HepG2 (cell line): ENCODE results near the gene SQSTM1. TPM values are rescaled to one million over a fixed set of nuclear protein-coding genes. Genes with fewer than 3 reads are reported as not detected.

Source experiments
- ARNT2 ChIP-seq: sonication (generic); formaldehyde crosslinking; IDR thresholded peaks from 2 replicates; pipeline ENCODE4 v1.8.0; 2022; ENCODE audit warnings: mild to moderate bottlenecking, low read depth, missing genetic modification reagents, moderate library complexity
- ATF4 ChIP-seq, 2 experiments: fragments of 450-650 bp in 1 of 2; sonication (generic) in 1 of 2; formaldehyde crosslinking; IDR thresholded peaks; 2 replicates each; pipeline versions ENCODE4 v1.5.0 to v1.8.0; 2020 to 2022; ENCODE audit warnings: mild to moderate bottlenecking in 1 of 2, missing genetic modification reagents in 1 of 2
- ATF7 ChIP-seq, 2 experiments: fragments of 450-650 bp in 1 of 2; sonication (generic) in 1 of 2; formaldehyde crosslinking in 1 of 2; IDR thresholded peaks; 2 replicates each; pipeline versions ENCODE4 v1.4.0 to v1.6.1; 2016 to 2020; ENCODE audit warnings: antibody characterized with exemption in 1 of 2, mild to moderate bottlenecking in 1 of 2, missing genetic modification reagents in 1 of 2
- CREM ChIP-seq, 2 experiments: sonication (generic) in 1 of 2; formaldehyde crosslinking in 1 of 2; IDR thresholded peaks; 2 replicates each; pipeline versions ENCODE4 v1.4.0 to v1.6.1; 2016 to 2020; ENCODE audit warnings: antibody characterized with exemption in 1 of 2, mild to moderate bottlenecking in 1 of 2, missing genetic modification reagents in 1 of 2
- GATAD1 ChIP-seq: IDR thresholded peaks from 2 replicates; pipeline ENCODE4 v1.6.1; 2016; ENCODE audit warnings: missing genetic modification reagents, missing compliant biosample characterization
- GZF1 ChIP-seq: sonication (generic); formaldehyde crosslinking; IDR thresholded peaks from 2 replicates; pipeline ENCODE4 v1.5.1; 2020; ENCODE audit warnings: mild to moderate bottlenecking, missing genetic modification reagents
- JARID2 ChIP-seq: sonication (generic); formaldehyde crosslinking; IDR thresholded peaks from 2 replicates; pipeline ENCODE4 v1.8.1; 2023; ENCODE audit warnings: missing genetic modification reagents, inconsistent platforms; ENCODE audit not compliant: insufficient replicate concordance
- SATB2 ChIP-seq: sonication (generic); formaldehyde crosslinking; IDR thresholded peaks from 2 replicates; pipeline ENCODE4 v1.5.0; 2020; ENCODE audit warnings: missing genetic modification reagents
- ZMYM3 ChIP-seq: sonication (generic); formaldehyde crosslinking; IDR thresholded peaks from 2 replicates; pipeline ENCODE4 v1.5.1; 2020; ENCODE audit warnings: mild to moderate bottlenecking, missing genetic modification reagents
- ZNF10 ChIP-seq: sonication (generic); formaldehyde crosslinking; IDR thresholded peaks from 2 replicates; pipeline ENCODE4 v1.4.0; 2020; ENCODE audit warnings: mild to moderate bottlenecking, low read depth, missing genetic modification reagents, borderline replicate concordance
- ZNF121 ChIP-seq: sonication (generic); formaldehyde crosslinking; IDR thresholded peaks from 2 replicates; pipeline ENCODE4 v1.5.0; 2020; ENCODE audit warnings: mild to moderate bottlenecking, missing genetic modification reagents
- ZNF24 ChIP-seq: fragments of 450-650 bp; IDR thresholded peaks from 2 replicates; pipeline ENCODE4 v1.6.1; 2017; ENCODE audit warnings: antibody characterized with exemption, mild to moderate bottlenecking
- ZNF382 ChIP-seq: sonication (generic); formaldehyde crosslinking; IDR thresholded peaks from 2 replicates; pipeline ENCODE4 v1.5.0; 2020; ENCODE audit warnings: missing genetic modification reagents, mild to moderate bottlenecking, borderline replicate concordance
- ZNF510 ChIP-seq: sonication (generic); formaldehyde crosslinking; IDR thresholded peaks from 2 replicates; pipeline ENCODE4 v1.4.0; 2020; ENCODE audit warnings: low read depth, mild to moderate bottlenecking, missing genetic modification reagents
- ZNF549 ChIP-seq: sonication (generic); formaldehyde crosslinking; IDR thresholded peaks from 2 replicates; pipeline ENCODE4 v1.5.0; 2020; ENCODE audit warnings: missing genetic modification reagents
- ZNF589 ChIP-seq: sonication (generic); formaldehyde crosslinking; conservative IDR thresholded peaks from 2 replicates; pipeline ENCODE4 v1.8.0; 2022; ENCODE audit warnings: mild to moderate bottlenecking, moderate library complexity, missing genetic modification reagents
- polyA plus RNA-seq, 8 experiments: library from polyadenylated mRNA; depleted of rRNA in 3 of 8; stranded (reverse) in 7 of 8; unstranded in 1 of 8; fragments of >200 nt; fragmentation: Illumina TruSeq in 4 of 8; extraction: Trizol in 4 of 8; gene quantifications; 2 replicates each; pipeline versions ENCODE4 v1.2.1 to v1.2.3, GENCODE V29; 2011 to 2016; ENCODE audit warnings: low read depth in 4 of 8, missing spikeins in 1 of 8, mixed read lengths in 1 of 8; ENCODE audit not compliant: insufficient read depth in 1 of 8
- total RNA-seq, 5 experiments: library from RNA; depleted of rRNA; stranded (reverse); fragments of >200 nt; fragmentation: Illumina TruSeq; extraction: Trizol; gene quantifications; 2 replicates each; pipeline ENCODE4 v1.2.3, GENCODE V29; 2016; ENCODE audit warnings: low read depth in 1 of 5
- TF ChIP-seq, protein P1 (sequence below): sonication (generic); formaldehyde crosslinking; IDR thresholded peaks from 2 replicates; pipeline ENCODE4 v1.8.0; 2022; ENCODE audit warnings: missing genetic modification reagents, low read depth, mild to moderate bottlenecking, borderline replicate concordance
- TF ChIP-seq, protein P2 (sequence below): sonication (generic); formaldehyde crosslinking; IDR thresholded peaks from 2 replicates; pipeline ENCODE4 v1.4.0; 2020; ENCODE audit warnings: missing genetic modification reagents
- TF ChIP-seq, protein P3 (sequence below): sonication (generic); formaldehyde crosslinking; IDR thresholded peaks from 2 replicates; pipeline ENCODE4 v1.4.0; 2020; ENCODE audit warnings: mild to moderate bottlenecking, missing genetic modification reagents, borderline replicate concordance

Gene SQSTM1
- total and polyA plus RNA-seq, 2 of the 13 experiments (the other 11 are each of a cell fraction or from before 2014, with no cell fraction given): 90.9 to 160 TPM

DNA sequence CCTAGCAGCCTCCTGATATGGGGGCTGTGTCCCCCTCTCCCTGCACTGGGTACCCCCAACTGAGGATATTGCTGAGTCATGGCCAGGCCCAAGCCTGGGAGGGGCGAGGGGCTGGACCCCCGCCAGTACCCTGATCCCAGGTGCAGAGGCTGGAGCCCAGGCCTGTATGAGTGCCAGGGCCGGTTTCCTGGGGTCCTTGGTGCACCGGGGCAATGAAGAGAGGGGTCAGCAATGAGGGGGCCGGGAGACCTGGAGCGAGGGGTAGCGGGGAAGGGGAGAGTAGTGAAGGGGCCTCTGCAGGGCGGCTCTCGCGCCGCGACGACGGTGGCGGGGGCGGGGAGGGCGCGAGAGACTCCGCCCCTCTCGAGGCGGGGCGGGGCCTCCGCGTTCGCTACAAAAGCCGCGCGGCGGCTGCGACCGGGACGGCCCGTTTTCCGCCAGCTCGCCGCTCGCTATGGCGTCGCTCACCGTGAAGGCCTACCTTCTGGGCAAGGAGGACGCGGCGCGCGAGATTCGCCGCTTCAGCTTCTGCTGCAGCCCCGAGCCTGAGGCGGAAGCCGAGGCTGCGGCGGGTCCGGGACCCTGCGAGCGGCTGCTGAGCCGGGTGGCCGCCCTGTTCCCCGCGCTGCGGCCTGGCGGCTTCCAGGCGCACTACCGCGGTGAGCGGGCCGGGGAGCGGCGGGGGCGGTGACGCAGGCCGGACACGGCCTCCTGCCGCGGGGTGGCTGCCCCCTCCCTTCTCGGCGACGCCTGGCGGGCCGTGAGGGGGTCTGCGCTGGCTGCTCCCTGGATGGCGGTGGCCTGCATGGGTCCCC, at the start of gene SQSTM1 (continued):
- TF ChIP-seq ZNF121 (0 out of 2 replicates have a peak, but pooled peaks have one; percentile 38), GZF1 (CRISPR knock-in tag) (no peak; the same call in 1 of the 2 replicates), ZNF549 (CRISPR knock-in tag) (no peak), GATAD1 (CRISPR knock-in tag) (0 out of 2 replicates have a peak, but pooled peaks have one; percentile 43), ATF7 (IDR thresholded peaks at IDR 0.05) (no peak), ATF7 (CRISPR knock-in tag; IDR thresholded peaks at IDR 0.05) (no peak), SATB2 (CRISPR knock-in tag) (no peak), JARID2 (no peak), ARNT2 (CRISPR knock-in tag) (peak; percentile 66; the same call in 1 of the 2 replicates), ZMYM3 (CRISPR knock-in tag) (no peak), ZNF510 (CRISPR knock-in tag) (no peak), ZNF589 (CRISPR knock-in tag) (no peak), ATF4 (CRISPR knock-in tag; IDR thresholded peaks at IDR 0.05) (0 out of 4 replicates have a peak, but pooled peaks of 1 of the 2 experiments have one; percentile 62), ZNF24 (no peak), ZNF382 (no peak), CREM (IDR thresholded peaks at IDR 0.05) (no peak), CREM (CRISPR knock-in tag; IDR thresholded peaks at IDR 0.05) (no peak), ZNF10 (CRISPR knock-in tag) (no peak)
- TF ChIP-seq, protein P1, sequence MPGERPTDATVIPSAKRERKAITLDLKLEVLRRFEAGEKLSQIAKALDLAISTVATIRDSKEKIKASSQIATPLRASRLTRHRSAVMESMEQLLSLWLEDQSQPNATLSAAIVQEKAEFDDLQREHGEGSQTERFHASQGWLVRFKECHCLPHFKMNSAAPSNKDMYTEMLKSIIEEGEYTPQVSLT (CRISPR knock-in tag): no peak
- TF ChIP-seq, protein P2, sequence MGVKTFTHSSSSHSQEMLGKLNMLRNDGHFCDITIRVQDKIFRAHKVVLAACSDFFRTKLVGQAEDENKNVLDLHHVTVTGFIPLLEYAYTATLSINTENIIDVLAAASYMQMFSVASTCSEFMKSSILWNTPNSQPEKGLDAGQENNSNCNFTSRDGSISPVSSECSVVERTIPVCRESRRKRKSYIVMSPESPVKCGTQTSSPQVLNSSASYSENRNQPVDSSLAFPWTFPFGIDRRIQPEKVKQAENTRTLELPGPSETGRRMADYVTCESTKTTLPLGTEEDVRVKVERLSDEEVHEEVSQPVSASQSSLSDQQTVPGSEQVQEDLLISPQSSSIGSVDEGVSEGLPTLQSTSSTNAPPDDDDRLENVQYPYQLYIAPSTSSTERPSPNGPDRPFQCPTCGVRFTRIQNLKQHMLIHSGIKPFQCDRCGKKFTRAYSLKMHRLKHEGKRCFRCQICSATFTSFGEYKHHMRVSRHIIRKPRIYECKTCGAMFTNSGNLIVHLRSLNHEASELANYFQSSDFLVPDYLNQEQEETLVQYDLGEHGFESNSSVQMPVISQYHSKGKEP (CRISPR knock-in tag): peak; percentile 64; the same call in 1 of the 2 replicates
- TF ChIP-seq, protein P3, sequence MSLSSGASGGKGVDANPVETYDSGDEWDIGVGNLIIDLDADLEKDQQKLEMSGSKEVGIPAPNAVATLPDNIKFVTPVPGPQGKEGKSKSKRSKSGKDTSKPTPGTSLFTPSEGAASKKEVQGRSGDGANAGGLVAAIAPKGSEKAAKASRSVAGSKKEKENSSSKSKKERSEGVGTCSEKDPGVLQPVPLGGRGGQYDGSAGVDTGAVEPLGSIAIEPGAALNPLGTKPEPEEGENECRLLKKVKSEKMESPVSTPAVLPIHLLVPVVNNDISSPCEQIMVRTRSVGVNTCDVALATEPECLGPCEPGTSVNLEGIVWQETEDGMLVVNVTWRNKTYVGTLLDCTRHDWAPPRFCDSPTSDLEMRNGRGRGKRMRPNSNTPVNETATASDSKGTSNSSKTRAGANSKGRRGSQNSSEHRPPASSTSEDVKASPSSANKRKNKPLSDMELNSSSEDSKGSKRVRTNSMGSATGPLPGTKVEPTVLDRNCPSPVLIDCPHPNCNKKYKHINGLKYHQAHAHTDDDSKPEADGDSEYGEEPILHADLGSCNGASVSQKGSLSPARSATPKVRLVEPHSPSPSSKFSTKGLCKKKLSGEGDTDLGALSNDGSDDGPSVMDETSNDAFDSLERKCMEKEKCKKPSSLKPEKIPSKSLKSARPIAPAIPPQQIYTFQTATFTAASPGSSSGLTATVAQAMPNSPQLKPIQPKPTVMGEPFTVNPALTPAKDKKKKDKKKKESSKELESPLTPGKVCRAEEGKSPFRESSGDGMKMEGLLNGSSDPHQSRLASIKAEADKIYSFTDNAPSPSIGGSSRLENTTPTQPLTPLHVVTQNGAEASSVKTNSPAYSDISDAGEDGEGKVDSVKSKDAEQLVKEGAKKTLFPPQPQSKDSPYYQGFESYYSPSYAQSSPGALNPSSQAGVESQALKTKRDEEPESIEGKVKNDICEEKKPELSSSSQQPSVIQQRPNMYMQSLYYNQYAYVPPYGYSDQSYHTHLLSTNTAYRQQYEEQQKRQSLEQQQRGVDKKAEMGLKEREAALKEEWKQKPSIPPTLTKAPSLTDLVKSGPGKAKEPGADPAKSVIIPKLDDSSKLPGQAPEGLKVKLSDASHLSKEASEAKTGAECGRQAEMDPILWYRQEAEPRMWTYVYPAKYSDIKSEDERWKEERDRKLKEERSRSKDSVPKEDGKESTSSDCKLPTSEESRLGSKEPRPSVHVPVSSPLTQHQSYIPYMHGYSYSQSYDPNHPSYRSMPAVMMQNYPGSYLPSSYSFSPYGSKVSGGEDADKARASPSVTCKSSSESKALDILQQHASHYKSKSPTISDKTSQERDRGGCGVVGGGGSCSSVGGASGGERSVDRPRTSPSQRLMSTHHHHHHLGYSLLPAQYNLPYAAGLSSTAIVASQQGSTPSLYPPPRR: no peak
